ENCODE results near the gene C1orf94. TPM values are rescaled to one million over a fixed set of nuclear protein-coding genes. Genes with fewer than 3 reads are reported as not detected.

C1orf94 gene
- total RNA-seq, 3 donors from 2014 or later: not detected

GRCh38 chr1:34130306-34130705 is 46.4 kb upstream of the C1orf94 start:
- intact Hi-C loops (cut with DNase I; ENCODE audit: low total_unique reads): no loop called here
- no peaks in the 10 kb centered on the region for H3K4me1 ChIP-seq
- DNase-seq (ENCODE audit: low spot score in 2 of 2): no peak
- TF ChIP-seq CTCF (IDR thresholded peaks at IDR 0.05): no peak
- TF ChIP-seq POLR2AphosphoS5 (IDR thresholded peaks at IDR 0.05): no peak
- TF ChIP-seq POLR2A (IDR thresholded peaks at IDR 0.05): no peak
- H3K9me3 ChIP-seq: no peaks in the 10 kb centered on the region
- H3K4me3 ChIP-seq: no peak overlapping the region
- H3K27me3 ChIP-seq: no peaks in the 10 kb centered on the region
- H3K36me3 ChIP-seq: no peaks in the 10 kb centered on the region
- no peak overlapping the region for H3K27ac ChIP-seq

DNA sequence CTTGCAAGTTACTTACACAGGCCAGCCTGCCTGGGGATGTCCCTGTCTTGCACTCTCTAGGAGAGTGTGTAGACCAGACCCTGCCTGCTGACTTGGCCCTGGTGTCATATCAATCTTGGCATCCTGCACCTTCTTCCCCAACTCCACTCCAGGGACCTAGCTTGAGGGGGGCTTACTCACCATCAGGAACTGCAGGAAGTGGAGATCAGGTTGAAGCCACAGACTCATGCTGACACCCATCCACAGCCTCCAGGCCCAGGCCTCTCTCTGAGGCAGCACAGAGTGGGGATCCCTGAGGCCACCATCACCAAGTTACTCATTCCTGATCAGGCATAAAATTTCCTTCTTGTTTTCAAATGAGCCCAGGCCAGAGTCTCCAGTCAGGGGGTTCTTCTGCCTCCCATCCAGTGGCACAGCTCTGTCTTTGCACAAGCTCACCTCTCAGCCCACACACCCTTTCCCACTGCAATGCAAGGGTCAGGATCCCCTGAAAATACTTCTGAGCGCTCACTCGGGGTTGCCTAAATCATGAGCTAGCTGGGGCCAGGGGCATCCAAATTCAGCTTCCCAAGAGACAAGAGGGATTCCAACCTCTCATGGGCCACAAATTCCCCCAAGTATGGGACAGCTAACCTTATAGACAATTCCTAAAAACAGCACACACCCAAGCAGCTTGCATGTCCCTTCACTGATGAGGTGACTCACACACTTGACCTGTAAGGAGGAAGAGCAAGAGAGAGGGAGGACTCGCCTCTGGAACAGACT is 45.1 kb upstream of the C1orf94 start:
- intact Hi-C loops (cut with DNase I; ENCODE audit: low total_unique reads): no loop called here
- H3K4me1 ChIP-seq: no peaks in the 10 kb centered on the region
- TF ChIP-seq POLR2AphosphoS5 (IDR thresholded peaks at IDR 0.05): no peak
- no peak for TF ChIP-seq POLR2A (IDR thresholded peaks at IDR 0.05)
- TF ChIP-seq CTCF (IDR thresholded peaks at IDR 0.05): no peak
- H3K27ac ChIP-seq: no peak overlapping the region
- DNase-seq (ENCODE audit: low spot score in 2 of 2): no peak
- H3K27me3 ChIP-seq: no peaks in the 10 kb centered on the region
- no peaks in the 10 kb centered on the region for H3K36me3 ChIP-seq
- no peaks in the 10 kb centered on the region for H3K9me3 ChIP-seq
- no peak overlapping the region for H3K4me3 ChIP-seq

GRCh38 chr1:34132161-34132420 is 44.6 kb upstream of the C1orf94 start:
- Histone ChIP-seq H3K4me1 (no peaks in the 10 kb centered on the region), H3K27ac (no peak overlapping the region), H3K36me3 (no peaks in the 10 kb centered on the region), H3K4me3 (no peak overlapping the region), H3K27me3 (no peaks in the 10 kb centered on the region), H3K9me3 (no peaks in the 10 kb centered on the region)
- TF ChIP-seq POLR2AphosphoS5 (IDR thresholded peaks at IDR 0.05): no peak
- TF ChIP-seq POLR2A (IDR thresholded peaks at IDR 0.05): no peak
- TF ChIP-seq CTCF (IDR thresholded peaks at IDR 0.05): no peak
- no peak for DNase-seq (ENCODE audit: low spot score in 2 of 2)
- intact Hi-C loops (cut with DNase I; ENCODE audit: low total_unique reads): no loop called here

DNA sequence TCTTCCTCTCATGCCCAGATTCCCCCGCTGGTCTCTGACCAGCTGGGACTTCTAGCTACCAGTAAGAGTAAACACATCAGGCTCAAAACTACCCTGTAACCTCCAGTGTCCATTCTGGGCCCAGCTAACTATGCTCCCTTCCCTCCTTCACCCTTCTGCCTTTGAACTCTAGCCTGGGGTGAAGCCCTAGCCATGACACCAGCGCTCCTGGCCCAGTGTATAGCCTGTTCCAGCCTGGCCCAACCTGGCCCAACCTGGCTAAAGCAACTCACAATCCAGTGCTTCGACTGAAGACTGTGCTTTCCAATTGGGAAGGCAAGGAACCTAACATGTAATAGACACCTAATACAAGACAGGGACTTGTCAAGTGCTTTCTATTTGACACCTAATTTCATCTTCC is 39.3 kb upstream of the C1orf94 start:
- no peak for TF ChIP-seq POLR2A (IDR thresholded peaks at IDR 0.05)
- no peak for TF ChIP-seq CTCF (IDR thresholded peaks at IDR 0.05)
- no peak for TF ChIP-seq POLR2AphosphoS5 (IDR thresholded peaks at IDR 0.05)
- Histone ChIP-seq H3K36me3 (no peaks in the 10 kb centered on the region), H3K27ac (no peak overlapping the region), H3K4me3 (no peak overlapping the region), H3K4me1 (no peaks in the 10 kb centered on the region), H3K9me3 (no peaks in the 10 kb centered on the region), H3K27me3 (no peaks in the 10 kb centered on the region)
- intact Hi-C loops (cut with DNase I; ENCODE audit: low total_unique reads): no loop called here
- no peak for DNase-seq (ENCODE audit: low spot score in 2 of 2)

GRCh38 chr1:34140011-34140676 is 36.6 kb upstream of the C1orf94 start:
- DNase-seq (ENCODE audit: low spot score in 2 of 2): no peak

More at GRCh38 chr1:34140011-34140676, 36.6 kb upstream of the C1orf94 start:
- no peaks in the 10 kb centered on the region for H3K4me1 ChIP-seq
- no peak for TF ChIP-seq POLR2AphosphoS5 (IDR thresholded peaks at IDR 0.05)
- TF ChIP-seq POLR2A (IDR thresholded peaks at IDR 0.05): no peak
- no peak for TF ChIP-seq CTCF (IDR thresholded peaks at IDR 0.05)
- H3K4me3 ChIP-seq: no peak overlapping the region
- no peaks in the 10 kb centered on the region for H3K9me3 ChIP-seq
- H3K27ac ChIP-seq: no peak overlapping the region
- H3K36me3 ChIP-seq: no peaks in the 10 kb centered on the region
- intact Hi-C loops (cut with DNase I; ENCODE audit: low total_unique reads): no loop called here
- H3K27me3 ChIP-seq: no peaks in the 10 kb centered on the region
